Smooth muscle cell (in vitro differentiated cells): ENCODE results near the gene TFG. TPM values are rescaled to one million over a fixed set of nuclear protein-coding genes. Genes with fewer than 3 reads are reported as not detected.

Experiments used
- DNase-seq: peaks from one replicate; lab custom pipeline; 2025; ENCODE audit not compliant: unreplicated experiment; lab: John Stamatoyannopoulos, UW
- H2AFZ ChIP-seq: fragments of 200-600 bp; sonication (generic); 2 replicates; pipeline ENCODE4 v1.6.0; 2016; ENCODE audit warnings: antibody characterized with exemption, low read depth, mild to moderate bottlenecking
- H3F3A ChIP-seq: fragments of 200-600 bp; sonication (generic); 2 replicates; pipeline ENCODE4 v1.6.0; 2017; ENCODE audit warnings: antibody characterized with exemption, low read depth
- H3K27ac ChIP-seq: fragments of 200-600 bp; sonication (generic); 2 replicates; pipeline ENCODE4 v1.5.1; 2016; ENCODE audit warnings: low read depth, mild to moderate bottlenecking
- H3K27me3 ChIP-seq: fragments of 200-600 bp; sonication (generic); 2 replicates; pipeline ENCODE4 v1.6.1; 2016; ENCODE audit warnings: low read depth, mild to moderate bottlenecking
- H3K36me3 ChIP-seq: fragments of 200-600 bp; sonication (generic); 2 replicates; pipeline ENCODE4 v1.5.1; 2016; ENCODE audit warnings: low read depth
- H3K4me1 ChIP-seq: fragments of 200-600 bp; sonication (generic); 2 replicates; pipeline ENCODE4 v1.5.1; 2016; ENCODE audit warnings: low read depth
- H3K4me2 ChIP-seq: fragments of 200-600 bp; sonication (generic); 2 replicates; pipeline ENCODE4 v1.6.0; 2016; ENCODE audit warnings: mild to moderate bottlenecking
- H3K4me3 ChIP-seq: fragments of 200-600 bp; sonication (generic); 2 replicates; pipeline ENCODE4 v1.5.1; 2016; ENCODE audit warnings: mild to moderate bottlenecking
- H3K79me2 ChIP-seq: fragments of 200-600 bp; sonication (generic); 2 replicates; pipeline ENCODE4 v1.6.0; 2016; ENCODE audit warnings: low read depth, mild to moderate bottlenecking
- H3K9ac ChIP-seq: fragments of 200-600 bp; sonication (generic); 2 replicates; pipeline ENCODE4 v1.6.0; 2016; ENCODE audit warnings: low read depth
- H3K9me3 ChIP-seq: fragments of 200-600 bp; sonication (generic); replicated peaks from 2 replicates; pipeline ENCODE4 v1.5.1; 2016; ENCODE audit warnings: low read depth
- H4K20me1 ChIP-seq: fragments of 200-600 bp; sonication (generic); 2 replicates; pipeline ENCODE4 v1.6.0; 2016; ENCODE audit warnings: low read depth
- WGBS: methylation state at CpG from one replicate; pipeline ENCODE4 v1.1.7; 2016; ENCODE audit warnings: low lambda C conversion rate; 5-methylcytosine and 5-hydroxymethylcytosine counted together
- polyA plus RNA-seq: library from polyadenylated mRNA; unstranded; fragments of >200 nt; fragmentation: Nextera tagmentation; extraction: Ambion mirVana; gene quantifications from 2 replicates; pipeline ENCODE4 v1.2.1, GENCODE V29; 2016
- total RNA-seq: library from RNA; depleted of rRNA; stranded (reverse); fragments of >200 nt; gene quantifications from 2 replicates; pipeline ENCODE4 v1.2.3, GENCODE V29; 2014
- TF ChIP-seq, protein P1 (sequence below): fragments of 200-600 bp; sonication (generic); IDR thresholded peaks from 2 replicates; pipeline ENCODE4 v1.5.1; 2017; ENCODE audit warnings: borderline replicate concordance, mild to moderate bottlenecking, antibody characterized with exemption; ENCODE audit not compliant: insufficient read depth, poor library complexity, severe bottlenecking

Gene TFG
- total and polyA plus RNA-seq, 2 experiments from 2014 or later: 205 to 246 TPM

DNA sequence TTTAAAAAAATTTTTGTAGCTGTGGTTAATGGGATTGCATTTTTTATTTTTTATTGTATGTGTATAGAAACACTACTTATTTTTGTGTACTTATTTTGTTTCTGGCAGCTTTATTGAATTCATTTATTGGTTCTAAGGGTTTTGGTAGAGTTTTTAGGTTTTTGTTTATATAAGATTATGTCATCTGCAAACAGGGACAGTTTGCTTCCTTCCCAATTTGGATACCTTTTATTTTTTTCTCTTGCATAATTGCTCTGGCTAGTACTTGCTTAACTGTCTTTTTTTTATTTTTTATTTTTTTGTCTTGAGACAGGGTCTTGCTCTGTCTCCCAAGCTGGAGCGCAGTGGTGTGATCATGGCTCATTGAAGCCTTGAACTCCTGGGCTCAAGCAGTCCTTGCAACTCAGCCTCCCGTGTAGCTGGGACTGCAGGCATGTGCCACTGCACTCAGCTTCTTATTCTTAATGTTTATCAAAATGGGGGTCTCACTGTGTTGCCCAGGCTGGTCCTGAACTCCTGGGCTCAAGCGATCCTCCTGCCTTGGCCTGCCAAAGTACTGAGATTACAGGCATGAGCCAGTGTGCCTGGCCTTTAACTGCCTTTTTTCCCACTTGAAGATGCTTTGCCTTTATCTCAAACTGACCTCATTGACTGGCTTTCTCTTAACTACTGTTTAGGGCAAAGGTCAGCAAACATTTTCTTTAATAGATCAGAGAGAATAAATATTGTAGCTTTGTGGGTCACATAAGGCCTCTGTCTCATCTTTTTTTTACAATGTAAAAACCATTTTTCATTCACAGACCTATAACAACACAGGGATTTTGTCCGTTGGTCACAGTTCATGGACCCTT, 8.6 kb downstream of the TFG start:
- peaks cover 100% of the 10 kb centered on the region for H4K20me1 ChIP-seq
- peaks cover 27% of the 10 kb centered on the region for H3K4me1 ChIP-seq
- H3K4me2 ChIP-seq: no peak overlapping the region
- DNase-seq: no peak
- H3K27me3 ChIP-seq: no peaks in the 10 kb centered on the region
- TF ChIP-seq, protein P1, sequence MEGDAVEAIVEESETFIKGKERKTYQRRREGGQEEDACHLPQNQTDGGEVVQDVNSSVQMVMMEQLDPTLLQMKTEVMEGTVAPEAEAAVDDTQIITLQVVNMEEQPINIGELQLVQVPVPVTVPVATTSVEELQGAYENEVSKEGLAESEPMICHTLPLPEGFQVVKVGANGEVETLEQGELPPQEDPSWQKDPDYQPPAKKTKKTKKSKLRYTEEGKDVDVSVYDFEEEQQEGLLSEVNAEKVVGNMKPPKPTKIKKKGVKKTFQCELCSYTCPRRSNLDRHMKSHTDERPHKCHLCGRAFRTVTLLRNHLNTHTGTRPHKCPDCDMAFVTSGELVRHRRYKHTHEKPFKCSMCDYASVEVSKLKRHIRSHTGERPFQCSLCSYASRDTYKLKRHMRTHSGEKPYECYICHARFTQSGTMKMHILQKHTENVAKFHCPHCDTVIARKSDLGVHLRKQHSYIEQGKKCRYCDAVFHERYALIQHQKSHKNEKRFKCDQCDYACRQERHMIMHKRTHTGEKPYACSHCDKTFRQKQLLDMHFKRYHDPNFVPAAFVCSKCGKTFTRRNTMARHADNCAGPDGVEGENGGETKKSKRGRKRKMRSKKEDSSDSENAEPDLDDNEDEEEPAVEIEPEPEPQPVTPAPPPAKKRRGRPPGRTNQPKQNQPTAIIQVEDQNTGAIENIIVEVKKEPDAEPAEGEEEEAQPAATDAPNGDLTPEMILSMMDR: no peak
- H3F3A ChIP-seq: no peaks in the 10 kb centered on the region
- H3K9ac ChIP-seq: no peak overlapping the region
- 94% methylated on average over 4 of the region's 4 CpGs for WGBS
- no peak overlapping the region for H3K4me3 ChIP-seq
- H3K27ac ChIP-seq: no peak overlapping the region
- no peaks in the 10 kb centered on the region for H3K9me3 ChIP-seq
- H2AFZ ChIP-seq: no peak overlapping the region
- peaks cover 100% of the 10 kb centered on the region for H3K79me2 ChIP-seq
- H3K36me3 ChIP-seq: peaks cover 42% of the 10 kb centered on the region

DNA sequence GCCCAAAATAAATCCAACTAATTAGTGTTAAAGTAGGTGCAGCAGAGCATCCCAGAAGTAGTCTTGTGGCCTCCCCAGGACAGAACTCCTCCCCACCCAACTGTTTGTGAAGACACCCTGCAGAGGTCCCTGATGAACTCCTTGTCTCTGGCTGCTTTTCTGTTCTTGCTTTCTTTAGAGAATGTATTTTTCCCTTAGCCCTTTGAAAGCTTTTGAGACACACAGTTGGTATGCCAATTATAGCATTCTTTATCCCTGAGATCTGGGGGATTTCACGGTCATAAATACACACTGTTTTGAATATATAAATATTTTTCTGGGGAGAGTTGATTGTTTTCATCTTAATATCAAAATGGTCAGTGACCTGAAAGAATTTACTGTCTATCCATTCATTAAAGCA, 9.8 kb downstream of the TFG start:
- TF ChIP-seq, protein P1: no peak
- H2AFZ ChIP-seq: no peak overlapping the region
- no peaks in the 10 kb centered on the region for H3F3A ChIP-seq
- H3K79me2 ChIP-seq: peaks cover 100% of the 10 kb centered on the region
- no peak overlapping the region for H3K27ac ChIP-seq
- no peaks in the 10 kb centered on the region for H3K9me3 ChIP-seq
- H3K36me3 ChIP-seq: peaks cover 45% of the 10 kb centered on the region
- no peaks in the 10 kb centered on the region for H3K27me3 ChIP-seq
- peaks cover 100% of the 10 kb centered on the region for H4K20me1 ChIP-seq
- H3K4me1 ChIP-seq: peaks cover 26% of the 10 kb centered on the region
- no peak overlapping the region for H3K4me2 ChIP-seq
- no peak for DNase-seq
- no peak overlapping the region for H3K9ac ChIP-seq
- H3K4me3 ChIP-seq: no peak overlapping the region
- WGBS: 72% methylated on average over 1 of the region's 1 CpG

DNA sequence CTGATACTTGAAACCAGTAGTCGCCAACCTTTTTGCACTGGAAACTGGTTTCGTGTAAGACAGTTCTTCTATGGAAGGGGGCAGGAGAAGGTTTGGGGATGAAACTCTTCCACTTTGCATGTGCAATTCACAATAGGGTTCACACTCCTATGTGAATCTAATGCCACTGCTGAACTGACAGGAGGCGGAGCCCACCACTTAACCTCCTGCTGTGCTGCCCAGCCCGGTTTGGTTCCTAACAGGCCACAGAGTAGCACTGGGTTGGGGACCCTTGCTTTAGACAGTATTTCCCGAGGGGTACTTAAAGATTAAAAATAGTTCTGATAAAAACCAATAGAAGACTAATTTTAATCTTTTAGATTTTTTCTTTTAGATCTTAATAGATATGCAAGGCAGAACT, 11.1 kb downstream of the TFG start:
- Histone ChIP-seq H3K36me3 (peaks cover 50% of the 10 kb centered on the region), H3K4me1 (peaks cover 26% of the 10 kb centered on the region), H3K4me3 (no peak overlapping the region), H3K27me3 (no peaks in the 10 kb centered on the region), H3K4me2 (no peak overlapping the region), H3F3A (no peaks in the 10 kb centered on the region), H4K20me1 (peaks cover 100% of the 10 kb centered on the region), H2AFZ (no peak overlapping the region), H3K9ac (no peak overlapping the region), H3K9me3 (no peaks in the 10 kb centered on the region), H3K27ac (no peak overlapping the region), H3K79me2 (peaks cover 99% of the 10 kb centered on the region)
- WGBS: 80% methylated on average over 5 of the region's 5 CpGs
- TF ChIP-seq, protein P1: no peak
- DNase-seq: no peak
